Kidney epithelial cell (primary cell): ENCODE measurements around the gene UBE2D2. TPM values are rescaled to one million over a fixed set of nuclear protein-coding genes. Genes with fewer than 3 reads are reported as not detected.
A peak's percentile ranks its signal among the peaks of the same experiment; 100 is the strongest.

Source experiments
- DNase-seq: peaks from one replicate; pipeline ENCODE4 v3.0.0-alpha.2; 2010; ENCODE audit warnings: low read depth
- H3K27me3 ChIP-seq: 2 replicates; pipeline ENCODE4 v1.6.0; 2011; ENCODE audit warnings: low read length; ENCODE audit not compliant: control insufficient read depth, insufficient read depth
- H3K36me3 ChIP-seq: 2 replicates; pipeline ENCODE4 v1.5.1; 2011; ENCODE audit warnings: low read length; ENCODE audit not compliant: control insufficient read depth, insufficient read depth
- H3K4me3 ChIP-seq: 2 replicates; pipeline ENCODE4 v1.5.1; 2011; ENCODE audit warnings: low read depth, mild to moderate bottlenecking, control low read depth, low read length
- total RNA-seq: library from RNA; depleted of rRNA; stranded (reverse); fragments of >200 nt; gene quantifications from 2 replicates; pipeline ENCODE4 v1.2.3, GENCODE V29; 2015
- TF ChIP-seq, protein P1 (sequence below): IDR thresholded peaks from 2 replicates; pipeline ENCODE4 v1.5.1; 2011; ENCODE audit warnings: mild to moderate bottlenecking, moderate library complexity, low read length, control low read depth, inconsistent platforms; ENCODE audit not compliant: insufficient read depth, poor library complexity, severe bottlenecking

Gene UBE2D2
- total RNA-seq, 1 donor from 2014 or later: 120 TPM

DNA sequence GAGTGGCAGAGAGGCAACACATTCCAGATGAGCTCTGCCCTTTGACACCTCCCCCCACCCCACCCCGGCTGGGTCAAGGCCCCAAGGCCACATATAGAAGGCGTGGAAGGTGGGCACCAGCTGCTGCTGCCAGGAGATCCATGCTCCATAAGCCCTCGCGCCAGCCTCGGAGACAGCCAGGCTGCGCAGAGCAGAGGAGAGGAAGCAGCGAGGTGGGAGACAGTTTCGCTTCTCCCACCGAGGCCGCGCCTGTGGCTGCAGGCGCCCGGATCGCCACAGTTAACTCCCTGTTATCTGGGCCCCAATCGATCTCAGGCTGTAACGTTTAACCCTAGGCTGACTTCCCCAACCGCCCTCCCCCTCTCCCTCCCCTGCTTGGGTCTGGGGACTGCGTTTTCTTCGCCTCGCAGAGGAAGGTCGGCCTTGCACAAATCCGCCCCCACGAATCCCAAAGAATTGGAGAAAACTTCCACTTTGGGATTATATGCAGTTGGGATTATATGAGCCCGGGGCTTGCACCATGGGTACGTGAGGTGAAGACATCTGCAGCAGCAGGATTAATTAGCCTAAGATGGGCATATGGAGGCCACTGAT is 85.9 kb downstream of the UBE2D2 start:
- H3K27me3 ChIP-seq: no peaks in the 10 kb centered on the region
- TF ChIP-seq, protein P1, sequence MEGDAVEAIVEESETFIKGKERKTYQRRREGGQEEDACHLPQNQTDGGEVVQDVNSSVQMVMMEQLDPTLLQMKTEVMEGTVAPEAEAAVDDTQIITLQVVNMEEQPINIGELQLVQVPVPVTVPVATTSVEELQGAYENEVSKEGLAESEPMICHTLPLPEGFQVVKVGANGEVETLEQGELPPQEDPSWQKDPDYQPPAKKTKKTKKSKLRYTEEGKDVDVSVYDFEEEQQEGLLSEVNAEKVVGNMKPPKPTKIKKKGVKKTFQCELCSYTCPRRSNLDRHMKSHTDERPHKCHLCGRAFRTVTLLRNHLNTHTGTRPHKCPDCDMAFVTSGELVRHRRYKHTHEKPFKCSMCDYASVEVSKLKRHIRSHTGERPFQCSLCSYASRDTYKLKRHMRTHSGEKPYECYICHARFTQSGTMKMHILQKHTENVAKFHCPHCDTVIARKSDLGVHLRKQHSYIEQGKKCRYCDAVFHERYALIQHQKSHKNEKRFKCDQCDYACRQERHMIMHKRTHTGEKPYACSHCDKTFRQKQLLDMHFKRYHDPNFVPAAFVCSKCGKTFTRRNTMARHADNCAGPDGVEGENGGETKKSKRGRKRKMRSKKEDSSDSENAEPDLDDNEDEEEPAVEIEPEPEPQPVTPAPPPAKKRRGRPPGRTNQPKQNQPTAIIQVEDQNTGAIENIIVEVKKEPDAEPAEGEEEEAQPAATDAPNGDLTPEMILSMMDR: no peak
- no peaks in the 10 kb centered on the region for H3K36me3 ChIP-seq
- DNase-seq: no peak
- H3K4me3 ChIP-seq: peak overlapping the region; percentile 87

DNA sequence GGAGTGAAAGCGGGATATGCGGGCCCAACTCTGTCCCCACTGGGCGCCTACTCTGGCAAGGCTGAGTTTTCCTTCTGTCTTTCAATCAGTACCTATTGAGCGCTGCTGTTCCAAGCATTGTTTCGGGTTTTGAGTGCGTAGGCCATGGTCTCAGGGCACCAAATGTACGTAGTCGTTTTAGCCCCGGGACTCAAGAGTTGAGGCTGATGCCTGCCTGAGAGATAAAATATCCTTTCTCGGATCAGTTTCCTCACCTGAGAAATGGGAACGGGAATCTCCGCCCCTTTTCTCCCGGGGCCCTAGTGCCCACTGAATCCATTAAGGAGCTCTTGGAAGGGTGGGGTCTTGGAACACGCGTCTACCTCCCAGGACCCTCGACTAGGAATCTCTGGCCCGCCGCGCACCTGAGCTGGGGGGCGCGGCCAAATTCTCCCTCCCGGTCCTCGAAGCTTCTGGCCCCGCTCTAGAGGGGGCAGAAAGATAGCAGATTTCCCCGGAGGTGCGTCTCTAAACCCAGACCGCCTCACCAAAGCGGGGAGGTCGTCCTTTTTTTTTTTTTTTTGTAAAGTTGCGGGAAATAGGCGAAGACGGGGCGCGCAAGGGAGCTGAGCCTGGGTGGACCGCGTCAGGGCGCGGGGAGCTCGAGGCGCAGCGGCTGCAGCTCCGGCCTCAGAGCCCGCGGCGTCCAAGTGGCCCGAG is 86.5 kb downstream of the UBE2D2 start:
- TF ChIP-seq, protein P1: no peak
- no peak for DNase-seq
- Histone ChIP-seq H3K4me3 (peak overlapping the region; percentile 87), H3K36me3 (no peaks in the 10 kb centered on the region), H3K27me3 (no peaks in the 10 kb centered on the region)

DNA sequence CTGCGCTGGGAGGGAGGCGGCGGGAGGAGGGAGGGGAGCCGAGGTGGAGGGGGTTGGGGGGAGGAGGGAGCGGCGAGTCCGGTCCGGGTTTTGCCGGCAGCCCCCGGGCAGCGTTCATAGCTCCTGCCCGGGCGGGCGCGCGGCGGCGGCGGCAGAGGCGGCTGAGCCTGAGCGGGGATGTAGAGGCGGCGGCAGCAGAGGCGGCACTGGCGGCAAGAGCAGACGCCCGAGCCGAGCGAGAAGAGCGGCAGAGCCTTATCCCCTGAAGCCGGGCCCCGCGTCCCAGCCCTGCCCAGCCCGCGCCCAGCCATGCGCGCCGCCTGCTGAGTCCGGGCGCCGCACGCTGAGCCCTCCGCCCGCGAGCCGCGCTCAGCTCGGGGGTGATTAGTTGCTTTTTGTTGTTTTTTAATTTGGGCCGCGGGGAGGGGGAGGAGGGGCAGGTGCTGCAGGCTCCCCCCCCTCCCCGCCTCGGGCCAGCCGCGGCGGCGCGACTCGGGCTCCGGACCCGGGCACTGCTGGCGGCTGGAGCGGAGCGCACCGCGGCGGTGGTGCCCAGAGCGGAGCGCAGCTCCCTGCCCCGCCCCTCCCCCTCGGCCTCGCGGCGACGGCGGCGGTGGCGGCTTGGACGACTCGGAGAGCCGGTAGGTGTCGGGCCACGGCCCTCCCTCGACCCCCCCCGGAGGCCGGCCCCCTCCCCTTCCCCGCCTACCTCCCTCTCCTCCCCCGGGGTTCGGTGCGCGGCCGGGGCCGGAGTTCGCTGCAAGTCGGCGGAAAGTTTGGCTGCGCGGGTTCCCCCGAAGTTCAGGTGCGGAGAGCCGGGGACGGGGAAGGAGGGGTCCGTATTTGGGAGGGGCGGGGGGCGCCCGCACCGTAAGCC is 87.3 kb downstream of the UBE2D2 start, which contains the start of gene CXXC5:
Gene CXXC5, plus strand, starts transcription at position 145 of the 877 bp plus-strand sequence. CDS start 32,175 bp downstream, outside the sequence.
- Histone ChIP-seq H3K27me3 (no peaks in the 10 kb centered on the region), H3K36me3 (no peaks in the 10 kb centered on the region), H3K4me3 (peak within 1 kb of the TSS; percentile 87)
- no peak for DNase-seq
- TF ChIP-seq, protein P1: no peak

DNA sequence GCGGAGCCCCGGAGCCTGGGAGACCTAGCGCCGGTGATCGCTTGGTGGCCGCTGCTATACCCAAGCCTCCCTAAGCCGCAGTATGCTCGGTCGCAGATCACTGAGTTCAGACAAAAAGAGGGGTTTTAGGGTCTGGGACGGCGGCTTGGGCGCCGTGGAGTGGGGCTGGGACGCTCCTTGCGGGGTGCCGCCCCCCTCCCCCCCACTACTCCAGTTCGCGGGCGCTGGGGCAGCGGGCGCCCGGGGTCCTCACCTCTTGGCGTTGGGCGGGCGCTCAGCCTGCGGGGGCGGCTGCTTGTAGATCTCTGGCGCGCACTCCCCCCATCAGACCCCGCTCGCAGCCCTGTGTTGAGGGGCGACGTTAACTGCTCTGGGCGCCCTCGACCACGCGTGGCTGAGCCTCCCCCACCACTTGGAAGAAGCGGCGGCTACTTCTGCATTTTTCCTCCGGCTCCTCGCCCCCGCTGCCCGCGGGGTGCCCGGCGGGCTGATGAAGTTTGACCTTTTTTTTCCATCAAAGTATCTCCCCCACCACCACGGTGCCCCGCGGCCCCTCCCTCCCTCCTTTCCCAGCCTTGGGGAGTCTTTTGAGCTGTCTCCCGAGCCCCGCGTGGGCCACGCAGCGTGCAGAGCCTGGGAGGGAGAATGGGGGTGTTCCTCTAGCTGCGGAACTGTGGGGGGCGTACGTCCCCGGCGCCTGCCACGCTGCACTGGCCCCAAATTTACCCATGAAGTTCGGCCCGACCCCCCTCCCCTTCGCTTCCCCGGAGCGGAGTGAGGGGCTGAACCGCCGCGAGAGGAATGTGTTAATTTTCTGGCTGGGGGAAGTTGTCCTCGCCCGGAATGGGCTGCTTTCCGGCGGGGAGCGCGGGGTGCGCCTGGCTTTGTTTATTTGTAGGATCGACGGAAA is 88.2 kb downstream of the UBE2D2 start:
- DNase-seq: no peak
- Histone ChIP-seq H3K4me3 (peak overlapping the region; percentile 87), H3K36me3 (no peaks in the 10 kb centered on the region), H3K27me3 (no peaks in the 10 kb centered on the region)
- TF ChIP-seq, protein P1: no peak

DNA sequence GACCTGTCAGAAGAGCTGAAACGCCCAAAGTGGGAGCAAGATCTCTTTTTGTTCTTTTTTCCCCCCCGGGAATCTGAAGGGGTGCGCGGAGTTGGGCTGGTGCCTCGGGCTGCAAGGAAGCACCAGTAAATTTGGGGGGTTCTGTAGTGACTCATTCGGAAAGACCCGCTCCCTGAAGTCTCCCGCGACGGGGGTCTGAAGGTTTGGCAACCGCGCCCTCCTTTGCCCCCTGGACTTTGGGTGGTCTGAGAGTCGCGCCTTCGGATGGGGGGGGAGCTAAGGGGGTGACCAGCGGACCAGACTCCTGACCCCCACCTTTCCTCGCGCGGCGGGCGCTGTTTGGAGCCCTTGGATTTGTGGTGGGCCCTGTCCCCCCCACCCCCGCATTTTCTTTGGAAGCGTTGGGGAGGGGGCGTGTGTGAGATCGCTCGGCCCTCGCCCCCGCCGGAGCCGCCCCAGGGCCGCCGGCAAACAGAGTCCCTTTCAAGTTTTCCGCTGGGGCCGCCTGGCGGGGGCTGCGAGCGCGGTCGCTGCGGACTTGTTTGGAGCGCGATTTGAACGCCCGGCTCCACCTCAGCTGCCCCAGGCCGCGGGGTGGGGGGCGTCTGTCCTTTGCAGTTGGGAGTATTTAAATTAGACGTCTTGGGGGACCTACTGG is 89.0 kb downstream of the UBE2D2 start:
- Histone ChIP-seq H3K36me3 (no peaks in the 10 kb centered on the region), H3K4me3 (peak overlapping the region; percentile 87), H3K27me3 (no peaks in the 10 kb centered on the region)
- no peak for DNase-seq
- TF ChIP-seq, protein P1: peak; percentile 38
